HG02763 (cell line): ENCODE data around the gene VPS54.
"Not testable (repeated sequence)": the region's sequence is repeated elsewhere in the genome, so short reads cannot be mapped to it uniquely, and the experiment has no call there.

Experiments used
- ATAC-seq: cut with Tn5 transposase; IDR thresholded peaks from one replicate; pipeline ENCODE4 v1.9.1; 2021; ENCODE audit warnings: mild to moderate bottlenecking, moderate library complexity; ENCODE audit not compliant: unreplicated experiment

Gene VPS54

GRCh38 chr2:63994329-63995070 lies 24.7 kb downstream of the VPS54 start:
- ATAC-seq, result not testable (repeated sequence)

GRCh38 chr2:63993871-63994270 lies 25.4 kb downstream of the VPS54 start:
- no peak for ATAC-seq

- not testable (repeated sequence) for ATAC-seq
Measured at GRCh38 chr2:63993130-63993584, 26.1 kb downstream of the VPS54 start.

GRCh38 chr2:63992061-63992685 lies 27.1 kb downstream of the VPS54 start:
- no peak for ATAC-seq

- not testable (repeated sequence) for ATAC-seq
Measured at GRCh38 chr2:63991173-63991999, 27.8 kb downstream of the VPS54 start.

GRCh38 chr2:63990072-63990471 lies 29.2 kb downstream of the VPS54 start:
- ATAC-seq, result no peak

GRCh38 chr2:63988842-63989436 lies 30.3 kb downstream of the VPS54 start:
- ATAC-seq, result not testable (repeated sequence)

GRCh38 chr2:63984606-63985359 lies 34.4 kb downstream of the VPS54 start:
- ATAC-seq, result no peak

- ATAC-seq, result no peak
Measured at GRCh38 chr2:63983986-63984605, 35.1 kb downstream of the VPS54 start.

- ATAC-seq, result no peak
Measured at GRCh38 chr2:63982335-63982734, 36.9 kb downstream of the VPS54 start.

GRCh38 chr2:63981702-63982103 lies 37.5 kb downstream of the VPS54 start:
- no peak for ATAC-seq

- no peak for ATAC-seq
Measured at GRCh38 chr2:63980794-63981193, 38.4 kb downstream of the VPS54 start.

GRCh38 chr2:63977904-63978303 lies 41.3 kb downstream of the VPS54 start:
- peak; percentile 68 for ATAC-seq

GRCh38 chr2:63976125-63976510 lies 43.1 kb downstream of the VPS54 start:
- no peak for ATAC-seq

GRCh38 chr2:63975437-63976124 lies 43.6 kb downstream of the VPS54 start:
- no peak for ATAC-seq

GRCh38 chr2:63975036-63975435 lies 44.2 kb downstream of the VPS54 start:
- ATAC-seq, result not testable (repeated sequence)

GRCh38 chr2:63962186-63962585 lies 57.0 kb downstream of the VPS54 start:
- no peak for ATAC-seq

- no peak for ATAC-seq
Measured at GRCh38 chr2:63950414-63950813, 68.8 kb downstream of the VPS54 start.

- no peak for ATAC-seq
Measured at GRCh38 chr2:63942788-63943187, 76.4 kb downstream of the VPS54 start.
